ENCODE measurements around the gene DENND4A.
A peak's percentile ranks its signal among the peaks of the same experiment; 100 is the strongest.

DENND4A gene

GRCh38 chr15:65660927-65661326 lies 131.2 kb downstream of the DENND4A start:
- DNase-seq = no peak

- no peak for DNase-seq
These were observed 132.5 kb downstream of the DENND4A start for GRCh38 chr15:65659502-65660052.

GRCh38 chr15:65655457-65655856 lies 136.6 kb downstream of the DENND4A start:
- no peak for DNase-seq

- no peak for DNase-seq
These were observed 137.1 kb downstream of the DENND4A start for GRCh38 chr15:65655026-65655425.

GRCh38 chr15:65653801-65654521 lies 138.1 kb downstream of the DENND4A start:
- DNase-seq = no peak

GRCh38 chr15:65653341-65653740 lies 138.8 kb downstream of the DENND4A start:
- DNase-seq = no peak

GRCh38 chr15:65651831-65652749 lies 140.0 kb downstream of the DENND4A start:
- no peak for DNase-seq

- DNase-seq = no peak
These were observed 141.1 kb downstream of the DENND4A start for GRCh38 chr15:65651042-65651322.

- no peak for DNase-seq
These were observed 141.6 kb downstream of the DENND4A start for GRCh38 chr15:65650312-65651041.

GRCh38 chr15:65646486-65646885 lies 145.6 kb downstream of the DENND4A start:
- no peak for DNase-seq

- no peak for DNase-seq
These were observed 146.7 kb downstream of the DENND4A start for GRCh38 chr15:65645392-65645791.

- DNase-seq = no peak
These were observed 147.8 kb downstream of the DENND4A start for GRCh38 chr15:65644282-65644681.

GRCh38 chr15:65642594-65642993 lies 149.5 kb downstream of the DENND4A start:
- DNase-seq = no peak

GRCh38 chr15:65641768-65642475 lies 150.2 kb downstream of the DENND4A start:
- DNase-seq = peak; percentile 93

GRCh38 chr15:65639509-65639908 lies 152.6 kb downstream of the DENND4A start:
- no peak for DNase-seq

- DNase-seq = peak; percentile 67
These were observed 153.4 kb downstream of the DENND4A start for GRCh38 chr15:65638681-65639089.

GRCh38 chr15:65638109-65638508 lies 154.0 kb downstream of the DENND4A start:
- no peak for DNase-seq

- DNase-seq = no peak
These were observed 157.7 kb downstream of the DENND4A start for GRCh38 chr15:65634356-65634755.

- DNase-seq = no peak
These were observed 158.3 kb downstream of the DENND4A start for GRCh38 chr15:65633752-65634151.

GRCh38 chr15:65632780-65633375 lies 159.2 kb downstream of the DENND4A start:
- DNase-seq = no peak

GRCh38 chr15:65631503-65631902 lies 160.6 kb downstream of the DENND4A start:
- no peak for DNase-seq

- no peak for DNase-seq
These were observed 161.3 kb downstream of the DENND4A start for GRCh38 chr15:65630760-65631159.
